ENCODE measurements around the gene HECTD2. TPM values are rescaled to one million over a fixed set of nuclear protein-coding genes. Genes with fewer than 3 reads are reported as not detected.
"Not testable (repeated sequence)": the region's sequence is repeated elsewhere in the genome, so short reads cannot be mapped to it uniquely, and the experiment has no call there.

Gene HECTD2
- total RNA-seq, 2 experiments from 2014 or later, result 4.0 to 5.5 TPM

DNA sequence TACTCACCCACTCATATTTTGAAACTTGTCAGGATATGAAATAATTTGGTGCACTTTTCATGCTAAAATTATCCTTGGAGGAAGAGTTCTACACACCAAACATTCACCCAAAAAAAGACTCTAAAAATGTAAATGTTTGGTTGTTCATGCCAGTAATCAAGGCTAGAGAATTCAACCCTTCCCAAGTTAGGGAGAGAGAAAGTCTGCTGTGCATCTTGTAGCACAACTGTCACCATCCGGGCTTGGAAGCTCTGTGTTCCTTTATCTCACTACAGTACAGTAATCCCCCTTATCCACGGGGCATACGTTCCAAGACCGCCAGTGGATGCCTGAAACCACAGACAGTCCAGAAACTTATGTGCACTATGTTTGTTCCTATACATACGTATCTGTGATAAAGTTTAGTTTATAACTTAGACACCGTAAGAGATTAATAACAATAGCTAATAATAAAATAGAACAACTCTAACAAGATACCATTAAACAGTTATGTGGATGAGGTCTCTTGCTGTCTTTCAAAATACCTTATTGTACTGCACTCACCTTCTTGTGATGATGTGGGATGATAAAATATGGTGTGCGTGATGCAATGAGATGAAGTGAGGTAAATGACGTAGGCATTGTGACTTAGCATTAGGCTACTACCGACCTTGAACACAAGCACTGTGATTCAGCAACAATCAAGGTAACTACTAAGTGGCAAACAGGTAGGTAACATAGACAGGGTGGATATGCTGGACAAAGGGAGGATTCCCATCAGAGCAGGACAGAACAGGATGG is 24.6 kb upstream of the HECTD2 start:
- H3K27ac Mint-ChIP-seq, result no peak overlapping the region
- no peak for DNase-seq
- CTCF ChIA-PET, result interaction anchor here (0.6 to 3.4 kb wide), 4 partner anchors 87 to 524 kb away, joined by 3 to 41 read pairs (median 13); partner anchors contain the start of genes FGFBP3 and PPP1R3C
- no peaks in the 10 kb centered on the region for H3K36me3 Mint-ChIP-seq
- H3K9me3 Mint-ChIP-seq, result no peaks in the 10 kb centered on the region
- peaks cover 23% of the 10 kb centered on the region for H3K27me3 Mint-ChIP-seq
- H3K4me3 Mint-ChIP-seq, result no peak overlapping the region
- intact Hi-C loops (cut with micrococcal nuclease), result loop anchor here (5.0 kb wide), 1 partner anchor 167 kb away; no protein-coding TSS in a partner anchor
- POLR2A ChIA-PET, result no interaction called here
- H3K4me1 Mint-ChIP-seq (ENCODE audit: low read depth), result peaks cover 4% of the 10 kb centered on the region

- no peak for DNase-seq
- H3K9me3 Mint-ChIP-seq, result no peaks in the 10 kb centered on the region
- H3K36me3 Mint-ChIP-seq, result no peaks in the 10 kb centered on the region
- intact Hi-C loops (cut with micrococcal nuclease), result loop anchor here (1.0 to 5.0 kb wide), 6 partner anchors 20 to 523 kb away; partner anchors contain the start of gene HECTD2
- no peak overlapping the region for H3K27ac Mint-ChIP-seq
- no peak overlapping the region for H3K4me3 Mint-ChIP-seq
- peaks cover 17% of the 10 kb centered on the region for H3K27me3 Mint-ChIP-seq
- ChIA-PET POLR2A (no interaction called here), CTCF (interaction anchor here (0.7 to 3.8 kb wide), 11 partner anchors 8 to 523 kb away, joined by 3 to 41 read pairs (median 6); partner anchors contain the start of gene PPP1R3C)
- H3K4me1 Mint-ChIP-seq (ENCODE audit: low read depth), result peaks cover 4% of the 10 kb centered on the region
These were observed 20.3 kb upstream of the HECTD2 start for GRCh38 chr10:91389636-91390512.

- H3K27me3 Mint-ChIP-seq, result peaks cover 17% of the 10 kb centered on the region
- POLR2A ChIA-PET; H3K4me1 Mint-ChIP-seq (ENCODE audit: low read depth); H3K9me3 Mint-ChIP-seq; intact Hi-C loops (cut with micrococcal nuclease); DNase-seq; H3K4me3 Mint-ChIP-seq; H3K27ac Mint-ChIP-seq; H3K36me3 Mint-ChIP-seq: not testable (repeated sequence)
- CTCF ChIA-PET, result interaction anchor here (0.7 to 3.8 kb wide), 10 partner anchors 9 to 522 kb away, joined by 3 to 41 read pairs (median 6); partner anchors contain the start of gene PPP1R3C
These were observed 19.7 kb upstream of the HECTD2 start for GRCh38 chr10:91390513-91390825.

DNA sequence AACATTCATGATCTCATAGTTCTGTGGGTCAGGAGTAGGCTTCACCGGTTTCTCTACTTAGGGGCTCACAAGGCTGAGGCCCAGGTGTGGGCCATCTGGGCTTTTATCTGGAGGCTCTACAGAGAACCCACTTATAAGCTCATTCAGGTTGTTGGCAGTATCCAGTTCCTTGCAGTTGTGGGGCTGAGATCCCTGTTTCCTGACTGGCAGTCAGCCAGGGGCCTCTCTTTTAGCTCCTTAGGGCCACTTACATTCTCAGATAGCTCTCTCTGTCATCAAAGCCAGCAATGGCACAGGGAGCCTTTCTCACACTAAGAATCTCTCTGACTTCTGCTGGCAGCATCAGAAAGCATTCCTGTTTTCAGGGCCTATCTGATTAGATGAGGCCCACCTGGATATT is 18.2 kb upstream of the HECTD2 start:
- intact Hi-C loops (cut with micrococcal nuclease), result no loop called here
- CTCF ChIA-PET, result interaction anchor here (1.0 to 3.8 kb wide), 5 partner anchors 10 to 521 kb away, joined by 3 to 41 read pairs (median 6); partner anchors contain the start of gene PPP1R3C
- Mint-ChIP-seq H3K4me1 (ENCODE audit: low read depth) (peaks cover 4% of the 10 kb centered on the region), H3K27ac (no peak overlapping the region), H3K27me3 (peaks cover 15% of the 10 kb centered on the region), H3K9me3 (no peaks in the 10 kb centered on the region), H3K36me3 (no peaks in the 10 kb centered on the region), H3K4me3 (no peak overlapping the region)
- POLR2A ChIA-PET, result no interaction called here
- no peak for DNase-seq

DNA sequence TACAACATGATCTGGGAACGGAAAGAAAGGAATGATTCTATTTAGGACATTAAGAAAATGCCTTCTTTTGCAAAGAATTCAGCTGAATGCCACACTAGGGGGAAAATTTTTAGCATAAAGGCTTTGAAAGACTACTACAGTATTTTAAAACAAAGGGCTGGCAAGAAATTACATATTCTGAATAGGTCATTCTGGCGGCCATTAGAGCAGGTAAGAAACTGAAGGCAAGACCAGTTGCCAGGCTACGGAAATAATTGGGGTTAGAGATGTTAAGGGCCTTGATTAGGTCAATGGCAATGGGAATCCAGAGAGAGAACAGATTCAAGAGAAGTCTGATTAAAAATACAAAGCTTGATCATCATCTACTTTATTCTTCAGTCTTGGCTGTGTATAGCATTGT is 3.8 kb upstream of the HECTD2 start:
- intact Hi-C loops (cut with micrococcal nuclease), result no loop called here
- H3K36me3 Mint-ChIP-seq, result no peaks in the 10 kb centered on the region
- no peak overlapping the region for H3K27ac Mint-ChIP-seq
- no peaks in the 10 kb centered on the region for H3K27me3 Mint-ChIP-seq
- CTCF ChIA-PET, result interaction anchor here (1.2 to 1.4 kb wide), 2 partner anchors 15 to 289 kb away, joined by 4 read pairs; no protein-coding TSS in a partner anchor
- H3K4me3 Mint-ChIP-seq, result no peak overlapping the region
- no peak for DNase-seq
- POLR2A ChIA-PET, result no interaction called here
- no peaks in the 10 kb centered on the region for H3K9me3 Mint-ChIP-seq
- H3K4me1 Mint-ChIP-seq (ENCODE audit: low read depth), result peaks cover 9% of the 10 kb centered on the region

- no peaks in the 10 kb centered on the region for H3K27me3 Mint-ChIP-seq
- peaks cover 13% of the 10 kb centered on the region for H3K4me1 Mint-ChIP-seq (ENCODE audit: low read depth)
- POLR2A ChIA-PET, result interaction anchor here (0.7 to 3.2 kb wide), 2 partner anchors 14 to 27 kb away, joined by 3 to 17 read pairs; no protein-coding TSS in a partner anchor
- CTCF ChIA-PET, result interaction anchor here (0.8 to 2.2 kb wide), 5 partner anchors 9 to 226 kb away, joined by 3 to 7 read pairs (median 3); no protein-coding TSS in a partner anchor
- H3K9me3 Mint-ChIP-seq, result no peaks in the 10 kb centered on the region
- intact Hi-C loops (cut with micrococcal nuclease), result no loop called here
- H3K4me3 Mint-ChIP-seq, result peak overlapping the region; percentile 78
- DNase-seq, result peak; percentile 49
- peak overlapping the region; percentile 77 for H3K27ac Mint-ChIP-seq
- H3K36me3 Mint-ChIP-seq, result no peaks in the 10 kb centered on the region
These were observed 875 bp upstream of the HECTD2 start for GRCh38 chr10:91409069-91409868.

DNA sequence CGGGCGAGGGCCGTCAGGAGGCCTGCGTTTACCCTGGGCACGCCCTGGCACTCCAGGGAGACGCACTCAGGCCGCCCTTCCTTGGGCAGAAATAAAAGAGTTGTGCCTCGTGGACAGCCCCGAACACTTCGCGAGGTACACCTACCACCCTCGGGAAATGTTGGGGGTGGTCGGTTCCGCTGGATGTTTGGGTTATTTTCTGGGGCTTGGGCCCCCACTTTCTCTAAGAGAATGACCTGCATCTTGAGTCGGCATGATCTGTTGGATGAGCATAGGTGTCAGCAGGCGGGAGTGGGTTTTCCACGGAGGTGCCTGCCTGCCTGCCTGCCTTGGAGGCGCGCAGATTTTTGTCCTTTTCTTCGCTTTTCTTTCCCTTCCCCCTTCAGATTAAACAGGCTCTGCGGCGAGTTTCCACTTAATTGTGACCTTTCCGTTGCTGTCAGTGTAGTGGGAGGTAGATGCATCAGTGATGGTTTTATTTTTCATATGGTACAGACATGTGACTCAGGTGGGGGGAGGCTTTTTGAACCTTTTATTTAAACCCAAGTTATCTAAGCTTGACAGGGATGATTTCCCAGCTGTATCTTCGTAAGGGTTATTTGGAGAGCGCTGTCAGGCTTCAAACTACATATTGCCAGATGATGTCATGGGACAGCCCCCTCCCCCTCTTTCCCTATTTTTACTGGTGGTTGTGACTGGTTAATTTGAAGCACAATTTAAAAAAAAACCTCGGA is 661 bp downstream of the HECTD2 start:
- Mint-ChIP-seq H3K27ac (peak overlapping the region; percentile 83), H3K4me1 (ENCODE audit: low read depth) (peaks cover 16% of the 10 kb centered on the region), H3K9me3 (no peaks in the 10 kb centered on the region), H3K36me3 (no peaks in the 10 kb centered on the region), H3K4me3 (peak overlapping the region; percentile 79), H3K27me3 (no peaks in the 10 kb centered on the region)
- peak; percentile 46 for DNase-seq
- ChIA-PET POLR2A (interaction anchor here (1.1 to 3.2 kb wide), 3 partner anchors 10 to 15 kb away, joined by 3 to 17 read pairs (median 5); no protein-coding TSS in a partner anchor), CTCF (interaction anchor here (0.9 to 2.2 kb wide), 10 partner anchors 11 to 502 kb away, joined by 3 to 8 read pairs (median 4); partner anchors contain the start of gene PPP1R3C)
- intact Hi-C loops (cut with micrococcal nuclease), result loop anchor here (1.0 to 10.0 kb wide), 10 partner anchors 13 to 1706 kb away; partner anchors contain the start of genes BTAF1, CPEB3, KIF20B and MARCHF5

DNA sequence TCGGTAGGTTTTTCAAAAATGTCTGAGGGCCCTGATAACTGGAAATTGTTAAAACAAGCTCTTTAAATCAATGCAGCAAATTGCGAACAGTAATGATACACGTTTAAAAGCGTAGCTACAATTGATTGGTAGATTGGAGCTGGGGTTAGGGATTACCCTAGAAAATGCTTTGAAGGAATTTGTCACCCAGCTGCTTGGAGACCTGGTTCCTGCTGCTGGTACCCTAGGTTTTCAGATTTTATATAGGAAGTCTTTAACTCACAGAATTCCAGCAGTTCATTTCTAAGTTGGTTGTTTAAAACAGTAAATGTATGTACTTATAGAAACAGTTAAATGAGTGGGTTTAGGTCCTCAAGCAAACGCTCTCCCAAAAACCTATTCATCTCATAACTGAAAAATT is 1.5 kb downstream of the HECTD2 start:
- intact Hi-C loops (cut with micrococcal nuclease), result loop anchor here (1.0 to 10.0 kb wide), 8 partner anchors 13 to 1707 kb away; partner anchors contain the start of genes BTAF1, CPEB3, KIF20B and MARCHF5
- no peak for DNase-seq
- Mint-ChIP-seq H3K4me1 (ENCODE audit: low read depth) (peaks cover 19% of the 10 kb centered on the region), H3K27me3 (no peaks in the 10 kb centered on the region), H3K4me3 (peak overlapping the region; percentile 79), H3K9me3 (no peaks in the 10 kb centered on the region), H3K27ac (no peak overlapping the region), H3K36me3 (no peaks in the 10 kb centered on the region)
- ChIA-PET CTCF (interaction anchor here (1.1 to 1.8 kb wide), 8 partner anchors 10 to 502 kb away, joined by 3 to 8 read pairs (median 4); no protein-coding TSS in a partner anchor), POLR2A (interaction anchor here (1.1 to 3.2 kb wide), 3 partner anchors 9 to 14 kb away, joined by 3 to 17 read pairs (median 5); no protein-coding TSS in a partner anchor)

DNA sequence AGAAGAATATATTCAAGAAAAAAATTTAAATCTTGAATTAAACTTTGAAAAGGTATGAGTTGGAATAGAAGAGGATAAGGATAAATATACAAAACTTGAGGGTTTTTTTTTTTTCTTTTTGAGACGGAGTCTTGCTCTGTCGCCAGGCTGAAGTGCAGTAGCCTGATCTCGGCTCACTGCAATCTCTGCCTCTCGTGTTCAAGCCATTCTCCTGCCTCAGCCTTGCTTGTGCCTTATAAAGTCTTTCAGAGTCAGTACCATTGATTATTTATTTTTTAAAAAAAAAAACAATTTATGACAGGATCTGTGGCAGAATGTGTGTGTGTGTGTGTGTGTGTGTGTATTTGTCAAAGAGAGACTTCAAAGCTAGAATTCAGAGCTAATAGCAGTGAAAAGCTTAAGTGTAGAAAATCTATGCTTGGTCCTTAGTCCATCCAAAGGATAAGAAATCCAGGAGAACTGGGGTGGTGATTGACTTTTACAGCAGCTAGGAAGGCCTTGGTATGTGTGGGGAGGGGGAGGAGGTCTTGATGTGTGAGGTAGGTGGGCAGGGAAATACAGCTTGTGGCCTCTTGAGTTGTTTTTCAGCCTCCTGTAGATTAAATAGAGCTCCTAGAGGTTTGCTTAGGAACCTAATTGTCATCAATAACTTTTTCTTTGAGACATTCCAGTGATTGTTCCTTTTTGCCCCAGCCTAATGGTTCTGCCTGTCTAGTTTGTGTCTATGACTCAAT is 2.4 kb downstream of the HECTD2 start:
- H3K9me3 Mint-ChIP-seq, result no peaks in the 10 kb centered on the region
- no peak for DNase-seq
- ChIA-PET POLR2A (interaction anchor here (0.6 kb wide), 1 partner anchor 495 kb away, joined by 3 read pairs; no protein-coding TSS in a partner anchor), CTCF (no interaction called here)
- no peak overlapping the region for H3K27ac Mint-ChIP-seq
- H3K27me3 Mint-ChIP-seq, result no peaks in the 10 kb centered on the region
- no peaks in the 10 kb centered on the region for H3K36me3 Mint-ChIP-seq
- H3K4me1 Mint-ChIP-seq (ENCODE audit: low read depth), result peaks cover 22% of the 10 kb centered on the region
- H3K4me3 Mint-ChIP-seq, result no peak overlapping the region
- intact Hi-C loops (cut with micrococcal nuclease), result loop anchor here (5.0 to 10.0 kb wide), 5 partner anchors 208 to 1708 kb away; partner anchors contain the start of genes BTAF1, KIF20B, PPP1R3C and RPP30

- Mint-ChIP-seq H3K9me3 (no peaks in the 10 kb centered on the region), H3K36me3 (no peaks in the 10 kb centered on the region), H3K4me1 (ENCODE audit: low read depth) (peaks cover 19% of the 10 kb centered on the region), H3K27me3 (no peaks in the 10 kb centered on the region), H3K27ac (no peak overlapping the region), H3K4me3 (no peak overlapping the region)
- CTCF ChIA-PET, result no interaction called here
- intact Hi-C loops (cut with micrococcal nuclease), result loop anchor here (10.0 kb wide), 2 partner anchors 211 to 1711 kb away; partner anchors contain the start of gene KIF20B
- no peak for DNase-seq
- POLR2A ChIA-PET, result interaction anchor here (1.5 kb wide), 1 partner anchor 8 kb away, joined by 6 read pairs; no protein-coding TSS in a partner anchor
These were observed 5.7 kb downstream of the HECTD2 start for GRCh38 chr10:91415816-91416215.
